Measurements from ENCODE around the gene TANK.
"Not testable (repeated sequence)": the region's sequence is repeated elsewhere in the genome, so short reads cannot be mapped to it uniquely, and the experiment has no call there.

The TANK gene

GRCh38 chr2:161278564-161279229 lies 118.5 kb downstream of the TANK start:
- not testable (repeated sequence) for DNase-seq (ENCODE audit: low read depth)

- DNase-seq (ENCODE audit: low read depth), result not testable (repeated sequence)
These were observed 119.1 kb downstream of the TANK start for GRCh38 chr2:161279230-161279815.

DNA sequence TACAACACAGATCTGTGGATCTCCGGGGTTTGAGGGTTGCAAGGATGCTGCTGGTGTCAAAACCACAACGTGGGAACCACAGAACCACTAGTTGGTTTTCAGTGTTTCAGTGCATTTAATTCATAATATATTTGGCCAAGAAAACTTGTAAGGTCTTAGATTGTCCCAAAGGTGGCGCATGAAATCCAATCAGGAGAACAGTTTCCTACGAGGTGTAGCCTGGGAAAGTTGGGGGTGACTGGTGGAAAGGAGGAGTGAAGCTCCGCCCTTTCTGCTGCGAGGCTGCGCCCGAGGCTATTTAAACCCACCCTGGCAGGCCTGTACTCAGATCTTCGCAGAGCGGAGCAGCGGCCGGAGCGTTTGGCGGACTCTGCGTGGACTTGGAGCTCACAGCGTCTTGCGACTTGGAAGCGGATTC lies 120.7 kb downstream of the TANK start:
- DNase-seq (ENCODE audit: low read depth), result peak; percentile 22

- not testable (repeated sequence) for DNase-seq (ENCODE audit: low read depth)
These were observed 121.5 kb downstream of the TANK start for GRCh38 chr2:161281615-161282310.

- DNase-seq (ENCODE audit: low read depth), result not testable (repeated sequence)
These were observed 122.0 kb downstream of the TANK start for GRCh38 chr2:161282311-161282644.

- no peak for DNase-seq (ENCODE audit: low read depth)
These were observed 123.7 kb downstream of the TANK start for GRCh38 chr2:161283926-161284325.
